Naive thymus-derived CD4-positive, alpha-beta T cell (primary cell): ENCODE data around the gene GSTT4. TPM values are rescaled to one million over a fixed set of nuclear protein-coding genes. Genes with fewer than 3 reads are reported as not detected.
A peak's percentile ranks its signal among the peaks of the same experiment; 100 is the strongest.
"Not testable (repeated sequence)": the region's sequence is repeated elsewhere in the genome, so short reads cannot be mapped to it uniquely, and the experiment has no call there.

Experiments used
- ATAC-seq: fragments of 150-1000 bp; cut with Tn5 transposase; 2 replicates; pipeline ENCODE4 v1.10.0; 2021; ENCODE audit warnings: mild to moderate bottlenecking, moderate library complexity
- CTCF ChIA-PET: fragments of 350-600 bp; sonication (Branson Sonifier 250); formaldehyde crosslinking; loops from one replicate; lab custom pipeline; 2021; ENCODE audit warnings: antibody characterized with exemption; lab: Charles Lee
- POLR2A ChIA-PET: fragments of 350-600 bp; sonication (Branson Sonifier 250); formaldehyde crosslinking; loops from one replicate; lab custom pipeline; 2021; ENCODE audit warnings: antibody characterized with exemption, inconsistent platforms; lab: Charles Lee
- DNase-seq, 9 donors: peaks; one replicate each; pipeline versions ENCODE4 v3.0.0 to v3.0.0-alpha.2; 2020 to 2022; ENCODE audit warnings: mixed read lengths in 1 of 9
- H3K27ac ChIP-seq: one replicate; pipeline ENCODE4 v1.7.0; 2013; ENCODE audit warnings: mild to moderate bottlenecking, low read depth, low read length, moderate library complexity
- H3K27me3 ChIP-seq, 2 donors: one replicate each; pipeline ENCODE4 v1.7.0; 2013; ENCODE audit warnings: low read length in 2 of 2, mild to moderate bottlenecking in 2 of 2, moderate library complexity in 2 of 2; ENCODE audit not compliant: control insufficient read depth in 2 of 2, insufficient read depth in 2 of 2
- H3K36me3 ChIP-seq, 3 experiments: 1 replicate in 2 of 3; 2 replicates in 1 of 3; pipeline ENCODE4 v1.7.0; 2013; ENCODE audit warnings: low read length in 3 of 3, mild to moderate bottlenecking in 3 of 3, moderate library complexity in 1 of 3; ENCODE audit not compliant: insufficient read depth in 3 of 3, control insufficient read depth in 2 of 3
- H3K4me1 ChIP-seq, 2 donors: one replicate each; pipeline ENCODE4 v1.7.0; 2013; ENCODE audit warnings: low read length in 2 of 2, mild to moderate bottlenecking in 2 of 2, moderate library complexity in 1 of 2; ENCODE audit not compliant: control insufficient read depth in 2 of 2, insufficient read depth in 2 of 2
- H3K4me3 ChIP-seq: 2 replicates; pipeline ENCODE4 v1.7.0; 2013; ENCODE audit warnings: mild to moderate bottlenecking, low read length
- H3K9me3 ChIP-seq, 3 experiments: 1 replicate in 2 of 3; 2 replicates in 1 of 3; pipeline ENCODE4 v1.7.0; 2013; ENCODE audit warnings: low read length in 3 of 3; ENCODE audit not compliant: control insufficient read depth in 2 of 3
- H3K27ac Mint-ChIP-seq, 9 donors: one replicate each; pipeline ENCODE4 v1.8.0; 2020 to 2022; ENCODE audit warnings: mixed read lengths in 9 of 9, mild to moderate bottlenecking in 8 of 9, moderate library complexity in 5 of 9, inconsistent platforms in 2 of 9
- H3K27me3 Mint-ChIP-seq, 5 donors: one replicate each; pipeline ENCODE4 v1.8.0; 2021 to 2022; ENCODE audit warnings: mixed read lengths in 5 of 5, mild to moderate bottlenecking in 1 of 5
- H3K36me3 Mint-ChIP-seq, 5 donors: one replicate each; pipeline ENCODE4 v1.8.0; 2020 to 2022; ENCODE audit warnings: mixed read lengths in 5 of 5, mild to moderate bottlenecking in 3 of 5, inconsistent platforms in 1 of 5
- H3K4me1 Mint-ChIP-seq, 7 donors: one replicate each; pipeline ENCODE4 v1.8.0; 2020 to 2022; ENCODE audit warnings: mixed read lengths in 7 of 7, mild to moderate bottlenecking in 3 of 7, inconsistent platforms in 1 of 7
- H3K4me3 Mint-ChIP-seq, 10 donors: one replicate each; pipeline ENCODE4 v1.8.0; 2020 to 2022; ENCODE audit warnings: mild to moderate bottlenecking in 10 of 10, mixed read lengths in 10 of 10, moderate library complexity in 6 of 10, inconsistent platforms in 2 of 10
- H3K9me3 Mint-ChIP-seq, 11 donors: one replicate each; pipeline ENCODE4 v1.8.0; 2020 to 2022; ENCODE audit warnings: mixed read lengths in 11 of 11, mild to moderate bottlenecking in 4 of 11, inconsistent platforms in 1 of 11, moderate library complexity in 1 of 11
- intact Hi-C, 2 donors: fragments of 100-400 bp; cut with micrococcal nuclease; formaldehyde crosslinking; loops; one replicate each; pipeline ENCODE4 v1.15.1; 2023
- polyA plus RNA-seq, 2 donors: library from polyadenylated mRNA; unstranded; fragments of 300-500 nt; fragmentation: Illumina TruSeq; gene quantifications; one replicate each; pipeline ENCODE4 v1.2.3, GENCODE V29; 2021
- total RNA-seq, 6 experiments: library from RNA in 5 of 6; stranded (reverse) in 5 of 6; gene quantifications; 1 replicate in 5 of 6; 2 replicates in 1 of 6; pipeline ENCODE4 v1.2.3 and lab custom pipeline; 2021 to 2026

The GSTT4 gene
- total and polyA plus RNA-seq, 7 experiments from 2014 or later, result not detected

DNA sequence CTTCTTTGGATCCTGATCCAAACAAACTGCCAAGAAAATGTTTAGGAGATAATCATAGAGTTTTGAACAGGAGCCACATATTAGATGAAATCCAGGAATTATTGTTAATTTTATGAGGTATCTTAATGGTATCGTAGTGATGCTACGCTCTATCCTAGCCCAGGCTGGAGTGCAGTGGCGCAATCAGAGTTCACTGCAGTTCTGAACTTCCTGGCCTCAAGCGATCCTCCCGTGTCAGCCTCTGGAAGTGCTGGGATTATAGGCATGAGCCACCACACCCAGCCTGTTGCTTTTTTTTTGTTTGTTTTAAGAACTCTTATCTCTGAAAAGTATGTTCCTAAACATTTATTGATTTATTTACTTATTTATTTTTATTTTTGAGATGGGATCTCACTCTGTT lies 2.4 kb downstream of the GSTT4 start:
- no peaks in the 10 kb centered on the region for H3K4me1 ChIP-seq
- ChIA-PET POLR2A (no interaction called here), CTCF (no interaction called here)
- no peaks in the 10 kb centered on the region for H3K9me3 ChIP-seq
- intact Hi-C loops, result no loop called here
- no peaks in the 10 kb centered on the region for H3K27me3 ChIP-seq
- Mint-ChIP-seq H3K4me1 (peaks cover 0 to 2% (median 0%) of the 10 kb centered on the region in 7 donors), H3K9me3 (no peaks in the 10 kb centered on the region), H3K36me3 (no peaks in the 10 kb centered on the region), H3K27ac (no peak overlapping the region), H3K27me3 (peaks cover 0 to 7% (median 0%) of the 10 kb centered on the region in 5 donors), H3K4me3 (no peak overlapping the region)
- H3K4me3 ChIP-seq, result no peak overlapping the region
- ATAC-seq (no peak), DNase-seq (no peak)
- no peaks in the 10 kb centered on the region for H3K36me3 ChIP-seq
- H3K27ac ChIP-seq, result no peak overlapping the region

DNA sequence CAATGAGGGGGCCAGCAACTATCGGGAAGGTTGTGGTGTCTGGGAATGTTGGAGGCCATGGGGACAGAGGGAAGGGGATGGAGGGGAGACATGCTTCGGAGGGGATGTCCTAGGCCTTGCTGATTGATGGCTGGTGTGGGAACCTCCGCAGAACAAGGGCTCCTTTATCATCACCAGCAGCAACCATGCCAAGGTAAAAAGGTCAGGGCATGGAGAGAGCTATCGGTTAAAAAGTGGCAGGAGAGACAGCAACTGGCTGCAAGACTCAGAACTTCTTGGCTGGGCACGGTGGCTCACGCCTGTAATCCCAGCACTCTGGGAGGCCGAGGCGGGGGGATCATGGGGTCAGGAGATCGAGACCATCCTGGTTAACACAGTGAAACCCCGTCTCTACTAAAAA lies 3.0 kb downstream of the GSTT4 start:
- peaks cover 0 to 4% (median 0%) of the 10 kb centered on the region in 7 donors for H3K4me1 Mint-ChIP-seq
- no peaks in the 10 kb centered on the region for H3K9me3 Mint-ChIP-seq
- H3K4me3 ChIP-seq, result no peak overlapping the region
- ChIA-PET POLR2A (no interaction called here), CTCF (no interaction called here)
- H3K27ac ChIP-seq, result no peak overlapping the region
- no peaks in the 10 kb centered on the region for H3K4me1 ChIP-seq
- H3K27me3 Mint-ChIP-seq, result peaks cover 0 to 8% (median 0%) of the 10 kb centered on the region in 5 donors
- H3K36me3 Mint-ChIP-seq, result no peaks in the 10 kb centered on the region
- peak overlapping the region in 1 of 9 donors; percentile 42 for H3K27ac Mint-ChIP-seq
- no peak overlapping the region for H3K4me3 Mint-ChIP-seq
- intact Hi-C loops, result no loop called here
- no peaks in the 10 kb centered on the region for H3K27me3 ChIP-seq
- ATAC-seq, result no peak
- no peaks in the 10 kb centered on the region for H3K36me3 ChIP-seq
- no peaks in the 10 kb centered on the region for H3K9me3 ChIP-seq
- no peak for DNase-seq

DNA sequence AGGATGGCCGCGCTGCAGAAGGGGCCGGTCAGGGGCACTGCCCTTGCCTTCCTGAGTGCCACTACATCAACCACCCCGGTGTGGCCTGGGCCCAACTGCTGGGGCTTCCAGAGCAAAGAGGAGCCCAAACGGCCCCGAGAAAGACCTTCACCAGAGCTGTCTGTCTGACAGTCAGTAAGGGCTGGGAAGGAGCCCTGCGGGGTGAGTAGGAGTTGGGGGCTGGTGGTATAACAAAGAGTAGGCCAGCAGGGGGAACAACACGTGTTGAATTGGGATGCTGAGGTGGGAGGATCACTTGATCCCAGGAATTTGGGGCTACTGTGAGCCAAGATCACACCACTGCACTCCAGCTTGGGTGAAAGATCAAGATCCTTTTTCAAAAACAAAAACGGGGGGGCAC lies 3.9 kb downstream of the GSTT4 start:
- intact Hi-C loops, result no loop called here
- no peaks in the 10 kb centered on the region for H3K36me3 Mint-ChIP-seq
- DNase-seq (no peak), ATAC-seq (no peak)
- Histone ChIP-seq H3K9me3 (no peaks in the 10 kb centered on the region), H3K27me3 (no peaks in the 10 kb centered on the region), H3K27ac (no peak overlapping the region), H3K36me3 (no peaks in the 10 kb centered on the region), H3K4me3 (no peak overlapping the region), H3K4me1 (no peaks in the 10 kb centered on the region)
- no peak overlapping the region for H3K4me3 Mint-ChIP-seq
- H3K4me1 Mint-ChIP-seq, result peaks cover 0 to 5% (median 0%) of the 10 kb centered on the region in 7 donors
- CTCF ChIA-PET, result no interaction called here
- POLR2A ChIA-PET, result no interaction called here
- H3K9me3 Mint-ChIP-seq, result no peaks in the 10 kb centered on the region
- H3K27me3 Mint-ChIP-seq, result peaks cover 0 to 13% (median 0%) of the 10 kb centered on the region in 5 donors
- peak overlapping the region in 2 of 9 donors; percentile 25 to 42 for H3K27ac Mint-ChIP-seq

DNA sequence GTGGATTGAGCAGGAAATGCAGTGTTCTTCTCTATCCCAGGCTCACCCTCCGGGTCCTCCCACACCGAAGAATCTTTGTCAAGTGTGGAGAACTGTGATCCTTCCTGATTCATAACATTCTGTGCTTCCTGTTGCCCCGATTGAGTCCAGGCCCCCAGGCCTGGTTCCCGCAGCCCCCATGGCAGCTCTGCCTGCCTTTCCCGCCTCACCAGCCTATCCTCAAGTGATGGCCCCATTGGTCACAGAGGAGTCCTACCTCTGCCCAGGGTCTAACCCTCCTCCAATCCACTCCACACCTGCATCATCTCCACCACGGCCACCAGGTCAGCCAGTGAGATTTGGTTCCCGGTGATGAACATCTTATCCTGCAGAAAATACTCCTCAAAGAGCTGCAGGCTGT lies 5.5 kb downstream of the GSTT4 start:
- H3K27ac ChIP-seq, H3K9me3 ChIP-seq, DNase-seq, POLR2A ChIA-PET, ATAC-seq, H3K4me1 ChIP-seq, intact Hi-C loops, H3K27ac Mint-ChIP-seq, H3K4me3 Mint-ChIP-seq, H3K27me3 ChIP-seq, H3K36me3 ChIP-seq, H3K4me3 ChIP-seq, H3K36me3 Mint-ChIP-seq, CTCF ChIA-PET, H3K9me3 Mint-ChIP-seq, H3K4me1 Mint-ChIP-seq: not testable (repeated sequence)
- H3K27me3 Mint-ChIP-seq, result peaks cover 0 to 18% (median 0%) of the 10 kb centered on the region in 5 donors

DNA sequence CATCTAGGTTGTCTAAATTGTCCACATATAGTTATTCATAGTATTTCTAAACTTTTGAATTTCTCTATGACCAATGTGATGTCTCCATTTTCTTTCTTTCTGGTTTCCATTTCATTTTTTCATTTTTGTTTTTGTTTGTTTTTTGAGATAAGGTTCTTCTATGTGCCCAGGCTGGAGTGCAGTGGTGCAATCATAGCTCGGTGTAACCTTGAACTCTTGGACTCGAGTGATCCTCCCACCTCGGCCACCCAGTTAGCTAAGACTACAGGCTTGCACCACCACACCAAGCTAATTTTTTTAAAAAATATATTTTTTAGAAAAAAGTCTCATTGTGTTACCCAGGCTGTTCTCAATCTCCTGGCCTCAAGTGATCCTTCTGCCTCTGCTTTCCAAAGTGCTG lies 8.2 kb downstream of the GSTT4 start:
- H3K27me3 ChIP-seq, result no peaks in the 10 kb centered on the region
- Mint-ChIP-seq H3K9me3 (no peaks in the 10 kb centered on the region), H3K27ac (no peak overlapping the region), H3K4me1 (peaks cover 0 to 6% (median 0%) of the 10 kb centered on the region in 7 donors), H3K4me3 (no peak overlapping the region), H3K27me3 (peaks cover 0 to 14% (median 0%) of the 10 kb centered on the region in 5 donors), H3K36me3 (no peaks in the 10 kb centered on the region)
- ChIA-PET CTCF (interaction anchor here (0.5 kb wide), 1 partner anchor 226 kb away, joined by 4 read pairs; no protein-coding TSS in a partner anchor), POLR2A (interaction anchor here (0.6 kb wide), 1 partner anchor 112 kb away, joined by 3 read pairs; no protein-coding TSS in a partner anchor)
- H3K4me1 ChIP-seq, result no peaks in the 10 kb centered on the region
- H3K9me3 ChIP-seq, result no peaks in the 10 kb centered on the region
- H3K4me3 ChIP-seq, result no peak overlapping the region
- DNase-seq (no peak), ATAC-seq (no peak)
- H3K27ac ChIP-seq, result no peak overlapping the region
- H3K36me3 ChIP-seq, result no peaks in the 10 kb centered on the region
- intact Hi-C loops, result no loop called here

DNA sequence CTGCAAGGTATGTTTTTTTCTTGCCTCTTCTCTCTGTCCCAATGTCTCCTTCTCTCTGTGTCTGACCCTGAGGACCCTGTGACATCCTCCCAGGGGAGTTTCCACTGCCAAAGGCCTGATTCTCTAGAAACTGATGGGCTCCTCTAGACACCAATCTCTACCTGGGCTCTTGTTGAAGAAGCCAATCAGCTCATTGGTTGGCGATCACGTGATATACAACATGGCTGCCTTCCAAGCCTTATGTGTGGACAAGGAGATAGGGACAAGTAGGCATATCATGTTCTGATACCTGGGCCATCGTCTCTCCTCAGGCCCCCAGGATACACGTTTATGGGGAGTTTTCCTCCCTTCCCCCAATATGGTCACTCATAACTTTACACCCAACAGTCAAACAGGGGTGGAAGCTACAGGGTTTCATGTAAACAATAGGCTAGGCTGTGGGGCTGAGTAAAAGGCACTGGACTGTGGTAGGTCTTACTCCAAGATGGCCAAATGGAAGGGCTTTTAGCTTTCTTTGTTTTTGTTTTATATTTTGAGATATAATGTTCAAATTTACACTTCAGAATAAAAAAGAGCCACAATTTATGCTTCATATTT lies 11.6 kb downstream of the GSTT4 start:
- H3K9me3 Mint-ChIP-seq, intact Hi-C loops, H3K9me3 ChIP-seq, H3K36me3 ChIP-seq, H3K4me1 Mint-ChIP-seq, POLR2A ChIA-PET, H3K4me3 ChIP-seq, H3K4me3 Mint-ChIP-seq, ATAC-seq, H3K27me3 ChIP-seq, H3K27ac ChIP-seq, H3K36me3 Mint-ChIP-seq, DNase-seq, CTCF ChIA-PET, H3K27ac Mint-ChIP-seq, H3K4me1 ChIP-seq: not testable (repeated sequence)
- H3K27me3 Mint-ChIP-seq, result peaks cover 0 to 14% (median 0%) of the 10 kb centered on the region in 5 donors

DNA sequence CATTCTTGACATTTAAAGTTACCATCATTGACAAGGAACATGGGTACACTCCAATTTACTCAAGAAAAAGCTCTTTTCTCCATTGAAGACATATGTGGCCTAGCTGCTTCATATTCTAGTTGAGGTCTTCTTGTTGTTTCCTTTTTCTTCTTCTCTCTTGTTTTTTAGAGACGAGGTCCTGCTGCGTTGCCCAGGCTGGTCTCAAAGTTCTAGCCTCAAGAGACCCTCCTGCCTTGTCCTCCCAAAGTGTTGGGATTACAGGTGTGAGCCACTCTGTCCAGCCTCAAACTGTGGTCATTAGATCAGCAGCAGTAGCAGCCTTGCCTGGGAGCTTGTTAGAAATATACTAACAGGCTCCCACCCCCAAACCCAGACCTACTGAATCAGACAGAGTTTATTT lies 12.2 kb downstream of the GSTT4 start:
- H3K27me3 ChIP-seq, H3K4me3 ChIP-seq, CTCF ChIA-PET, H3K9me3 ChIP-seq, H3K36me3 ChIP-seq, H3K36me3 Mint-ChIP-seq, H3K4me1 ChIP-seq, ATAC-seq, DNase-seq, POLR2A ChIA-PET, intact Hi-C loops, H3K4me1 Mint-ChIP-seq, H3K27ac ChIP-seq, H3K4me3 Mint-ChIP-seq, H3K9me3 Mint-ChIP-seq: not testable (repeated sequence)
- H3K27me3 Mint-ChIP-seq, result peaks cover 0 to 14% (median 0%) of the 10 kb centered on the region in 5 donors
- H3K27ac Mint-ChIP-seq, result peak overlapping the region in 2 of 9 donors; percentile 17 to 21
